GM19397 (cell line): ENCODE measurements around the gene ZNF691.
"Not testable (repeated sequence)": the region's sequence is repeated elsewhere in the genome, so short reads cannot be mapped to it uniquely, and the experiment has no call there.

Experiments
- ATAC-seq: cut with Tn5 transposase; IDR thresholded peaks from one replicate; pipeline ENCODE4 v1.9.1; 2021; ENCODE audit warnings: mild to moderate bottlenecking, moderate library complexity; ENCODE audit not compliant: unreplicated experiment

Gene ZNF691

GRCh38 chr1:42846257-42847110 lies at the start of gene ZNF691:
TSS of gene ZNF691 (plus strand) at chr1:42846613. CDS start at chr1:42849659, 3,046 bp downstream.
- peak; percentile 88 for ATAC-seq

GRCh38 chr1:42797414-42797813 lies 49.0 kb upstream of the ZNF691 start:
- no peak for ATAC-seq

GRCh38 chr1:42797979-42798378 lies 48.4 kb upstream of the ZNF691 start:
- no peak for ATAC-seq

- ATAC-seq = no peak
These were observed 44.5 kb upstream of the ZNF691 start for GRCh38 chr1:42801832-42802473.

- no peak for ATAC-seq
These were observed 40.2 kb upstream of the ZNF691 start for GRCh38 chr1:42806171-42806570.

GRCh38 chr1:42806593-42806992 lies 39.8 kb upstream of the ZNF691 start:
- no peak for ATAC-seq

- ATAC-seq = no peak
These were observed 39.3 kb upstream of the ZNF691 start for GRCh38 chr1:42807056-42807668.

GRCh38 chr1:42814815-42815214 lies 31.6 kb upstream of the ZNF691 start:
- not testable (repeated sequence) for ATAC-seq

- no peak for ATAC-seq
These were observed 30.4 kb upstream of the ZNF691 start for GRCh38 chr1:42815941-42816584.

- ATAC-seq = peak; percentile 80
These were observed 29.6 kb upstream of the ZNF691 start, which contains the start of the genes ERMAP and SVBP for GRCh38 chr1:42816585-42817439. TSS of gene ERMAP (plus strand) at chr1:42817122. CDS start at chr1:42830449, 13,327 bp downstream. TSS of gene SVBP (minus strand) at chr1:42817397. CDS start at chr1:42816544, 853 bp downstream.

GRCh38 chr1:42817440-42817767 lies 29.0 kb upstream of the ZNF691 start:
- no peak for ATAC-seq

GRCh38 chr1:42817976-42818375 lies 28.4 kb upstream of the ZNF691 start:
- no peak for ATAC-seq

GRCh38 chr1:42820813-42821212 lies 25.6 kb upstream of the ZNF691 start:
- ATAC-seq = no peak

- ATAC-seq = no peak
These were observed 24.7 kb upstream of the ZNF691 start for GRCh38 chr1:42821690-42822089.

GRCh38 chr1:42822800-42823392 lies 23.5 kb upstream of the ZNF691 start:
- ATAC-seq = no peak

GRCh38 chr1:42824481-42825035 lies 21.9 kb upstream of the ZNF691 start:
- no peak for ATAC-seq

GRCh38 chr1:42825036-42825851 lies 21.2 kb upstream of the ZNF691 start:
- no peak for ATAC-seq

GRCh38 chr1:42830631-42831030 lies 15.8 kb upstream of the ZNF691 start:
- no peak for ATAC-seq

- no peak for ATAC-seq
These were observed 15.1 kb upstream of the ZNF691 start for GRCh38 chr1:42831273-42831672.
